ENCODE data around the gene PZP. TPM values are rescaled to one million over a fixed set of nuclear protein-coding genes. Genes with fewer than 3 reads are reported as not detected.
"Not testable (repeated sequence)": the region's sequence is repeated elsewhere in the genome, so short reads cannot be mapped to it uniquely, and the experiment has no call there.

The PZP gene
- total RNA-seq, 1 experiment from 2014 or later: not detected

DNA sequence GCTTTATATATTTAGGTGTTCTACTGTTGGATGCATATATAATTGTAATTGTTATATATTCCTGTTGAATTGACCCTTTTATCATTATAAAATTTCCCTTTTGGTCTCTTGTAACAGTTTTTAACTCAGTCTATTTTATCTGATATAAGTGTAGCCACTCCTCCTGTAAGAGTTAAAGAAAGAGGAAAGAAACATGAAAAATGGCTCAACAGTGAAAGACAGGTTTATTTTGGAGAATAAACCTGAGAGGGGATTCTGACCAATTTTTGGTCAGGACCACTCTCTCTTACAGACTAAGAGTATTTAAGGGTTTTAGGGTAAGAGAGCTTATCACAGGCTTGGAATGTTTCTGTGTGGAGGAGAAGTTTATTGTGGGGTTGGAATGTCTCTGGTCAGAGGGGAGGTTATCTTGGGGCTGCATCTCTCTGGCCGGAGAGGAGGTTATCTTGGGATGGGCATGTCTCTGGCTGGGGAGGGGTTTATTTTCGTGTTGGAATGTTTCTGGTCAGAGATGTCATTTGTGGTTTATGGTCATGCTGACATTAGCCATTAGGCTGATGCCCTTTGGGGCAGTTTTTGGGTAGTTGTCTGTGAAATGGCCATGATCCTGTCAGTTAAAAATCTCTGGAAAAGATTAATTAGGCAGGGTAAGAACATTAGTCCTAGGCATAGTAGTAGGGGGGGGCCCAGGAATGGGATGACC is 68.5 kb downstream of the PZP start:
- not testable (repeated sequence) for H3K9me3 ChIP-seq, H3K36me3 ChIP-seq, H3K27me3 ChIP-seq, H3K4me3 ChIP-seq, DNase-seq

GRCh38 chr12:9135903-9136310 is 72.3 kb downstream of the PZP start:
- Histone ChIP-seq H3K36me3 (no peaks in the 10 kb centered on the region), H3K4me3 (no peak overlapping the region), H3K9me3 (no peaks in the 10 kb centered on the region), H3K27me3 (no peaks in the 10 kb centered on the region; the same call in 1 of the 2 replicates)
- no peak for DNase-seq

- no peak overlapping the region for H3K4me3 ChIP-seq
- DNase-seq: no peak
- no peaks in the 10 kb centered on the region for H3K36me3 ChIP-seq
- no peaks in the 10 kb centered on the region; the same call in 1 of the 2 replicates for H3K27me3 ChIP-seq
- no peaks in the 10 kb centered on the region for H3K9me3 ChIP-seq
These were observed 73.1 kb downstream of the PZP start for GRCh38 chr12:9134981-9135628.

DNA sequence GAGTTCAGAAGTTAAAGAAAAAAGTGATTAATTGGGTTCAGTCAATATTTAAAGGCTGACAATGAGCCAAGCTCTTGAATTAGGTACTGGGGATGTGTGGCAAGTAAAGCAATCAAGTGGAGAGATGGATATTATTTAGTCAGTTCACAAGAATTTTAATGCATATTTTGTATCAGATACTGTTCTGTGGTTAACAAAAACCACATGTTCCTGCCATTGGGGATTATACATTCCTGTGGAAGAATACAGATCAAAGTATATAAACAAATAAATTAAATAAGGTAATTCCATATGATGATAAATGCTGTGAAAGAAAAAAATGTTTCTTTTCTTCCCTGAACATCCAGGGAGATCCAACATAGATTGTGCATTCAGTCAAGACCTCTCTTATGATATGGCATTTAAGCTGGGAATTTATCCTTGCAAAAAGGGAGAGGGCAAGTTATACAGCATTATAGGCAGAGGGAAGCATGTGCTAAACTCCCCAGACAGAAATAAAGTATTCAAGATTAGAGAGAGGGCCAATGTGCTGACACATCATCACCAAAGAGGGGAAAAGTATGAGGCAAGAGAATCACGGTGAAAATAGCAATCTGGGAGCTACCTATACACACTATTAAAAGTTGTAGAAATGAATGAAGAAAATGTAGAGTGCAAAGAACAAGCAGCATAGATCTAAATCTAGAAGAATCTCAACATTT is 74.8 kb downstream of the PZP start:
- DNase-seq: no peak
- Histone ChIP-seq H3K36me3 (no peaks in the 10 kb centered on the region), H3K4me3 (no peak overlapping the region), H3K27me3 (no peaks in the 10 kb centered on the region; the same call in 1 of the 2 replicates), H3K9me3 (no peaks in the 10 kb centered on the region)

GRCh38 chr12:9132008-9132535 is 76.1 kb downstream of the PZP start:
- H3K9me3 ChIP-seq: no peaks in the 10 kb centered on the region
- H3K36me3 ChIP-seq: no peaks in the 10 kb centered on the region
- no peak for DNase-seq
- H3K4me3 ChIP-seq: no peak overlapping the region
- H3K27me3 ChIP-seq: no peaks in the 10 kb centered on the region

GRCh38 chr12:9130244-9130643 is 78.0 kb downstream of the PZP start:
- no peaks in the 10 kb centered on the region for H3K27me3 ChIP-seq
- H3K9me3 ChIP-seq: no peaks in the 10 kb centered on the region
- no peaks in the 10 kb centered on the region for H3K36me3 ChIP-seq
- no peak overlapping the region for H3K4me3 ChIP-seq
- DNase-seq: no peak

GRCh38 chr12:9127936-9128663 is 80.1 kb downstream of the PZP start:
- no peak overlapping the region for H3K4me3 ChIP-seq
- no peaks in the 10 kb centered on the region for H3K9me3 ChIP-seq
- DNase-seq: no peak
- H3K36me3 ChIP-seq: no peaks in the 10 kb centered on the region
- H3K27me3 ChIP-seq: no peaks in the 10 kb centered on the region

DNA sequence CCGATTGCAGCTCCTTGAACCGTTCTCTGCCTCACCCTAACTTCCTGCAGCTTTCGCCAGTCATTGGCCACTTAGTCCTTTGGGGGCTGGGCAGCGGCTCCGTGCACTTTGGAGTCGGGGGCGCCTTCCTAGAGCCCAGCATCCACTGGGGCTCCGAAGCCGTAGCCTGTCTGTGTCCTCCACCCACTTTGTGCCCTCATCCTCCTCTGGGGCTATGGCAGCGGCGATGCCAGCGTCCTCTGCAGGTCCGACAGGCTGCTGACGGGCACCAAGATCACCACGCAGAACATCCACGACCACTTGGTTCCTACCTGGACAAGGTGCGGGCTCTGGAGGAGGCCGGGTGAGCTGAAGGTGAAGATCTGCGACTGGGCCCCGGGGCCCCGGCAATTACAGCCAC is 80.7 kb downstream of the PZP start:
- no peaks in the 10 kb centered on the region for H3K36me3 ChIP-seq
- H3K9me3 ChIP-seq: no peaks in the 10 kb centered on the region
- H3K27me3 ChIP-seq: no peaks in the 10 kb centered on the region; the same call in 1 of the 2 replicates
- H3K4me3 ChIP-seq: no peak overlapping the region
- DNase-seq: no peak

DNA sequence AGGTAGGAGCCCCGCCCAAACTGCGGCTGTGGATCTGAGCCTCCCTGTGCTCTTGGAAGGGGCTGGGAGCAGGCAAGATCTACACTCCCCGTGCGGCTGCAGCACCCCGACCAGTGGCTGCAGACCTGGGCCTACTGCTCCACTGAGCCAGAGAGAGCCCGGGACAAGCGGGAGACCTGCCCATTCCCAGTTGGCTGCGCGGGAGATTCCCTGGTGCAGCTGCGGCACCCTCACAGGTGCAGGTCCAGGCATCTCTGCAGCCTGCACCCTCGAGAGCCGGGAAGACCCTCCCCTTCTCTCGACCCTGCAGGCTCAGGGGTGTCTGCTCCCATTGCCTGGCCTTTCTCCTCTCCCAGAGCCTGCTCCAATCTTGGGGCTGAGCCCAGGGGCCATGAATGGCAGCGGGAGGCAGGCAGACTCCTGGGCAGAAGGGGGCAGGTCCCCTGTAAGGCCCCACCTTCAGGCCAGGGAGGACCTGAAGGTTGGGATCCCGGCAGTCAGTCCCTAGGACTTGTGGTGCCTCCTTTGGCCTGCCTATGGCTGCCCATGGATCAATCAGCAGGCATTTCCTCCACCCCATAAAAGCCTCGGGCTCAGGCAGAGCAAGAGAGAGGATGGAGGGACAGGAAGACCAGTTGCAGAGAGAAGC is 83.7 kb downstream of the PZP start:
- Histone ChIP-seq H3K9me3 (no peaks in the 10 kb centered on the region), H3K36me3 (no peaks in the 10 kb centered on the region), H3K27me3 (peaks cover 2% of the 10 kb centered on the region; the same call in 1 of the 2 replicates), H3K4me3 (no peak overlapping the region)
- DNase-seq: no peak

- Histone ChIP-seq H3K27me3 (peaks cover 2% of the 10 kb centered on the region; the same call in 1 of the 2 replicates), H3K4me3 (no peak overlapping the region), H3K36me3 (no peaks in the 10 kb centered on the region), H3K9me3 (no peaks in the 10 kb centered on the region)
- no peak for DNase-seq
These were observed 84.3 kb downstream of the PZP start for GRCh38 chr12:9123781-9124382.

GRCh38 chr12:9122091-9122609 is 86.0 kb downstream of the PZP start:
- Histone ChIP-seq H3K27me3 (peaks cover 2% of the 10 kb centered on the region; the same call in 1 of the 2 replicates), H3K9me3 (no peaks in the 10 kb centered on the region), H3K36me3 (no peaks in the 10 kb centered on the region), H3K4me3 (no peak overlapping the region)
- DNase-seq: no peak

DNA sequence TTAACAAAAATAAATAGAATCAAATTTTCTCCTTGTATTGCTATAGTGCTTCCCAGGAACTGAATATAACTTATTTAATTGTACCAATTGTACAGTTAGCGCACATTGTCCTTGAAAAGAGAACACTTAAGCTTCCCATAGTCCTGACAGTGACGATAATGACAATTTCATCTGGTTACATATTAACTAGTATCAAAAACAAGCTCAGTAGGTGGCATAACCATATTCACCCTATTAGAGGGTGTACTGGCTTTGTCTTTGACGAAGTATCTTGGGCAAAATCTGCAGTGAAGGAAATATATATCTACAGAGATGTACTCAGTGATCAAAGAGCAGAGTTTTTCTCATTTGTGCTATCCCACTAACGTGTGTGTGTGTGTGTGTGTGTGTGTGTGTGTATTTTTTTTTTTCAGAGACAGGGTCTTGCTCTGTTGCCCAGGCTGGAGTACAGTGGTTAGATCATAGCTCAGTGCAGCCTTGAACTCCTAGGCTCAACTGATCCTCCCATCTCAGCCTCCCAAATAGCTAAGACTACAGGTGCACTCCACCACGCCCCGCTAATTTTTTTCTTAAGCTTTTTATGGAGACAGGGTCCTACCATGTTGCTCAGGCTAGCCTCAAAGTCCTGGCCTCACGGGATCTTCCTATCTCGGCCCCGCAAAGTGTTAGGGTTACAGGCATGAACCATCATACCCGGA is 87.6 kb downstream of the PZP start:
- Histone ChIP-seq H3K9me3 (no peaks in the 10 kb centered on the region), H3K27me3 (peaks cover 2% of the 10 kb centered on the region; the same call in 1 of the 2 replicates), H3K4me3 (no peak overlapping the region), H3K36me3 (no peaks in the 10 kb centered on the region)
- DNase-seq: no peak

GRCh38 chr12:9118158-9118557 is 90.0 kb downstream of the PZP start:
- Histone ChIP-seq H3K9me3 (no peaks in the 10 kb centered on the region), H3K4me3 (no peak overlapping the region), H3K27me3 (peaks cover 5% of the 10 kb centered on the region), H3K36me3 (no peaks in the 10 kb centered on the region)
- DNase-seq: no peak

GRCh38 chr12:9115731-9116559 is 92.2 kb downstream of the PZP start, which contains the start of gene A2M:
A2M (minus strand) TSS chr12:9115919; CDS start chr12:9115849, 70 bp downstream.
- Histone ChIP-seq H3K27me3 (peaks cover 3% of the 10 kb centered on the region; the same call in 1 of the 2 replicates), H3K9me3 (no peaks in the 10 kb centered on the region), H3K4me3 (no peak within 1 kb of the TSS), H3K36me3 (no peaks in the 10 kb centered on the region)
- DNase-seq: no peak
